WTC11 (cell line): ENCODE data around the gene EIF1AD.

Experiments
- ELF4 ChIP-seq: sonication (generic); formaldehyde crosslinking; IDR thresholded peaks from 2 replicates; pipeline ENCODE4 v1.8.1; 2022; ENCODE audit warnings: low read depth, mild to moderate bottlenecking, moderate library complexity, missing genetic modification reagents
- TCF7 ChIP-seq: sonication (generic); formaldehyde crosslinking; IDR thresholded peaks from 2 replicates; pipeline ENCODE4 v1.8.0; 2022; ENCODE audit warnings: mild to moderate bottlenecking, low read depth, missing genetic modification reagents, moderate library complexity
- TF ChIP-seq, protein P1 (sequence below): fragments of 200-600 bp; IDR thresholded peaks from 2 replicates; pipeline ENCODE4 v1.8.0; 2022; ENCODE audit warnings: antibody characterized with exemption
- TF ChIP-seq, protein P2 (sequence below): sonication (generic); formaldehyde crosslinking; IDR thresholded peaks from 2 replicates; pipeline ENCODE4 v1.8.0; 2022; ENCODE audit warnings: mild to moderate bottlenecking, missing genetic modification reagents
- TF ChIP-seq, protein P3 (sequence below): sonication (generic); formaldehyde crosslinking; IDR thresholded peaks from 2 replicates; pipeline ENCODE4 v1.8.1; 2023; ENCODE audit warnings: mild to moderate bottlenecking, missing genetic modification reagents, moderate library complexity

DNA sequence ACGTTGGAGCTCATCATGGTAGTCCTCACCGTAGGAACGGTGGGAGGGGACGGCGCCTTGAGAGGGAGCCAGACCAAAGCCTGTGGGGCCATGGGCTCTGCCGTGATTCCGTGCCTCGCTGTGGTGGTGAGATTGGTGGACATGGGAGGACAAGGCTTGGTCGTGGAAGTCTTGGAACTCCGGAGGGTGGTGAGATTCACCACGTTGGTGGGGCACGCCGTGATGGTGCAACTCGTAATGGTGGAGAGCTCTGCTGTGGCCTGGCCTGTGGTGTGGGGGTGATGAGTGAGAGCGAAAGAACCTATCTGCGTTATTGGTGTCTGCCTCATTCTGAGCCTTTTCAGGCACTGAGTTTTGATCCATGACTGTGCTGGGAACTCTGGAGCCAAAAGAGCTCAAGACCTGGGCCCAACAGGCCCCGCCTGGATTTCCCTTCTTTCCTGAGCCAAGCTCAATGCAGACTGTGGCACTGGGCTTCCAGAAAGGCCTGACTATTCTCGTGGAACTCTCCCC lies 24.1 kb upstream of the EIF1AD start, which contains the start of gene CATSPER1:
- TF ChIP-seq, protein P1, sequence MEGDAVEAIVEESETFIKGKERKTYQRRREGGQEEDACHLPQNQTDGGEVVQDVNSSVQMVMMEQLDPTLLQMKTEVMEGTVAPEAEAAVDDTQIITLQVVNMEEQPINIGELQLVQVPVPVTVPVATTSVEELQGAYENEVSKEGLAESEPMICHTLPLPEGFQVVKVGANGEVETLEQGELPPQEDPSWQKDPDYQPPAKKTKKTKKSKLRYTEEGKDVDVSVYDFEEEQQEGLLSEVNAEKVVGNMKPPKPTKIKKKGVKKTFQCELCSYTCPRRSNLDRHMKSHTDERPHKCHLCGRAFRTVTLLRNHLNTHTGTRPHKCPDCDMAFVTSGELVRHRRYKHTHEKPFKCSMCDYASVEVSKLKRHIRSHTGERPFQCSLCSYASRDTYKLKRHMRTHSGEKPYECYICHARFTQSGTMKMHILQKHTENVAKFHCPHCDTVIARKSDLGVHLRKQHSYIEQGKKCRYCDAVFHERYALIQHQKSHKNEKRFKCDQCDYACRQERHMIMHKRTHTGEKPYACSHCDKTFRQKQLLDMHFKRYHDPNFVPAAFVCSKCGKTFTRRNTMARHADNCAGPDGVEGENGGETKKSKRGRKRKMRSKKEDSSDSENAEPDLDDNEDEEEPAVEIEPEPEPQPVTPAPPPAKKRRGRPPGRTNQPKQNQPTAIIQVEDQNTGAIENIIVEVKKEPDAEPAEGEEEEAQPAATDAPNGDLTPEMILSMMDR = no peak
- TF ChIP-seq ELF4 (CRISPR knock-in tag) = no peak
- TF ChIP-seq, protein P2, sequence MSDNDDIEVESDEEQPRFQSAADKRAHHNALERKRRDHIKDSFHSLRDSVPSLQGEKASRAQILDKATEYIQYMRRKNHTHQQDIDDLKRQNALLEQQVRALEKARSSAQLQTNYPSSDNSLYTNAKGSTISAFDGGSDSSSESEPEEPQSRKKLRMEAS = no peak
- TF ChIP-seq, protein P3, sequence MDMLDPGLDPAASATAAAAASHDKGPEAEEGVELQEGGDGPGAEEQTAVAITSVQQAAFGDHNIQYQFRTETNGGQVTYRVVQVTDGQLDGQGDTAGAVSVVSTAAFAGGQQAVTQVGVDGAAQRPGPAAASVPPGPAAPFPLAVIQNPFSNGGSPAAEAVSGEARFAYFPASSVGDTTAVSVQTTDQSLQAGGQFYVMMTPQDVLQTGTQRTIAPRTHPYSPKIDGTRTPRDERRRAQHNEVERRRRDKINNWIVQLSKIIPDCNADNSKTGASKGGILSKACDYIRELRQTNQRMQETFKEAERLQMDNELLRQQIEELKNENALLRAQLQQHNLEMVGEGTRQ = no peak
- no peak for TF ChIP-seq TCF7
